OCI-LY3 (cell line): Measurements from ENCODE around the gene CLCF1.

Source experiments
- H2AFZ ChIP-seq: fragments of 200-600, 300-600 bp; shearing (Covaris generic); 2 replicates; pipeline ENCODE4 v1.6.0; 2014; ENCODE audit warnings: antibody characterized with exemption, low read depth, low read length
- H3K27ac ChIP-seq: fragments of 200-600, 300-600 bp; sonication (generic); 2 replicates; pipeline ENCODE4 v1.5.1; 2014; ENCODE audit warnings: mild to moderate bottlenecking, low read length, moderate library complexity, mixed read lengths
- H3K27me3 ChIP-seq: fragments of 200-600, 300-600 bp; sonication (generic); 2 replicates; pipeline ENCODE4 v1.6.1; 2014; ENCODE audit warnings: low read depth, low read length, mixed read lengths
- H3K36me3 ChIP-seq: fragments of 200-600, 300-600 bp; sonication (generic); replicated peaks from 2 replicates; pipeline ENCODE3; 2014; ENCODE audit warnings: low read depth, low read length, mixed read lengths
- H3K4me1 ChIP-seq: fragments of 300-600, 200-600 bp; sonication (generic); 2 replicates; pipeline ENCODE4 v1.6.1; 2014; ENCODE audit warnings: low read length, mixed read lengths
- H3K4me2 ChIP-seq: fragments of 200-600, 300-600 bp; sonication (generic); 2 replicates; pipeline ENCODE4 v1.6.1; 2014; ENCODE audit warnings: low read length, mixed read lengths
- H3K4me3 ChIP-seq: fragments of 300-600, 200-600 bp; sonication (generic); 2 replicates; pipeline ENCODE4 v1.5.1; 2014; ENCODE audit warnings: antibody characterized with exemption, mild to moderate bottlenecking, low read length, moderate library complexity
- H3K79me2 ChIP-seq: fragments of 300-600, 200-600 bp; shearing (Covaris generic); 2 replicates; pipeline ENCODE4 v1.6.1; 2014; ENCODE audit warnings: mild to moderate bottlenecking, low read length, mixed read lengths
- H3K9ac ChIP-seq: fragments of 300-600, 200-600 bp; shearing (Covaris generic); 2 replicates; pipeline ENCODE4 v1.6.0; 2014; ENCODE audit warnings: mild to moderate bottlenecking, low read length, moderate library complexity
- H3K9me3 ChIP-seq: fragments of 200-600, 300-600 bp; shearing (Covaris generic); 2 replicates; pipeline ENCODE4 v1.6.1; 2014; ENCODE audit warnings: low read length, mixed read lengths; ENCODE audit not compliant: insufficient read depth
- H4K20me1 ChIP-seq: fragments of 200-600, 300-600 bp; sonication (generic); 2 replicates; pipeline ENCODE4 v1.6.1; 2016; ENCODE audit warnings: low read length, mixed read lengths; ENCODE audit not compliant: insufficient read depth
- EZH2phosphoT487 ChIP-seq: fragments of 200-600 bp; shearing (Covaris generic); IDR thresholded peaks from 2 replicates; pipeline ENCODE4 v1.6.1; 2018; ENCODE audit warnings: antibody characterized with exemption, mixed run types, low read depth
- TF ChIP-seq, protein P1 (sequence below): fragments of 200-600, 300-600 bp; sonication (generic); IDR thresholded peaks from 2 replicates; pipeline ENCODE4 v1.5.1; 2014; ENCODE audit warnings: antibody characterized with exemption, low read length, low read depth

Gene CLCF1

DNA sequence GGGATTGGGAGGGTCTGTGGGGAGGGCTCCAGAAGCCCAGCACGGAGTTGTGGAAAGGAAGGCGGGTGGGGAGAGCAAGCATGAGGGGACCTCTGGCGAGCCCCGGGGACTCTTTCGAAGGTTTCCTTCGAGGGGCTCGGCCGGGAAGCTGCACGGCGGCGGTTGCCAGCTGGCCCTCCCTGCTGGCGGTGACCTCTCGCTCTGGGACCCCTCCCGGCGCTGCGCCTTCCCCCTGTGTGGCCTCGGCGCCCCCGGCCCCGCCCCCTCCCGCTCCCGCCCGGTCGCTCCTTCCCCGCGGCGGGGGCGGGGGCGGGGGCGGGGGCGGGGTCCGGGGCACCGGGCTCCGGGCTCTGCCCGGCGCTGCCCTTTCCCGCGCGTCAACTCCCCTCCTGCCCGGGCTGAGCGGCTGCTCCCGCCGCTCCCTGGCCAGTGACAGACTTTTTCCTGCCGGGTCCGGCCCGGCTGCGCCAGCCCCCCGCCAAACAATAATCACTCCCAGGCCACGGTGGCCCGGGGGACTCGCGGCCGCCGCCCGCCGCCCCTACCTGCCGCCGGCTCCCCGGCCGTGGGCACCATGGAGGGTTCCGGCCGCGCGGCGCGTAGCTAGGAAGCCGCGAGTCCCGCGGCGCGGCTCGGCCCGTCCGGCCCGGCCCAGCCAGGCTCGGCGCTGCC, 941 bp downstream of the CLCF1 start:
- TF ChIP-seq, protein P1, sequence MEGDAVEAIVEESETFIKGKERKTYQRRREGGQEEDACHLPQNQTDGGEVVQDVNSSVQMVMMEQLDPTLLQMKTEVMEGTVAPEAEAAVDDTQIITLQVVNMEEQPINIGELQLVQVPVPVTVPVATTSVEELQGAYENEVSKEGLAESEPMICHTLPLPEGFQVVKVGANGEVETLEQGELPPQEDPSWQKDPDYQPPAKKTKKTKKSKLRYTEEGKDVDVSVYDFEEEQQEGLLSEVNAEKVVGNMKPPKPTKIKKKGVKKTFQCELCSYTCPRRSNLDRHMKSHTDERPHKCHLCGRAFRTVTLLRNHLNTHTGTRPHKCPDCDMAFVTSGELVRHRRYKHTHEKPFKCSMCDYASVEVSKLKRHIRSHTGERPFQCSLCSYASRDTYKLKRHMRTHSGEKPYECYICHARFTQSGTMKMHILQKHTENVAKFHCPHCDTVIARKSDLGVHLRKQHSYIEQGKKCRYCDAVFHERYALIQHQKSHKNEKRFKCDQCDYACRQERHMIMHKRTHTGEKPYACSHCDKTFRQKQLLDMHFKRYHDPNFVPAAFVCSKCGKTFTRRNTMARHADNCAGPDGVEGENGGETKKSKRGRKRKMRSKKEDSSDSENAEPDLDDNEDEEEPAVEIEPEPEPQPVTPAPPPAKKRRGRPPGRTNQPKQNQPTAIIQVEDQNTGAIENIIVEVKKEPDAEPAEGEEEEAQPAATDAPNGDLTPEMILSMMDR, result no peak
- no peak for TF ChIP-seq EZH2phosphoT487
- Histone ChIP-seq H3K4me3 (peak overlapping the region; percentile 92), H3K36me3 (no peaks in the 10 kb centered on the region), H3K79me2 (peaks cover 32% of the 10 kb centered on the region), H3K27me3 (peaks cover 18% of the 10 kb centered on the region), H3K27ac (no peak overlapping the region; the same call in 1 of the 2 replicates), H3K9me3 (no peaks in the 10 kb centered on the region), H3K4me2 (peak overlapping the region; percentile 99), H3K9ac (peak overlapping the region; percentile 97), H2AFZ (no peak overlapping the region), H4K20me1 (peaks cover 10% of the 10 kb centered on the region; the same call in 1 of the 2 replicates), H3K4me1 (peaks cover 29% of the 10 kb centered on the region)

DNA sequence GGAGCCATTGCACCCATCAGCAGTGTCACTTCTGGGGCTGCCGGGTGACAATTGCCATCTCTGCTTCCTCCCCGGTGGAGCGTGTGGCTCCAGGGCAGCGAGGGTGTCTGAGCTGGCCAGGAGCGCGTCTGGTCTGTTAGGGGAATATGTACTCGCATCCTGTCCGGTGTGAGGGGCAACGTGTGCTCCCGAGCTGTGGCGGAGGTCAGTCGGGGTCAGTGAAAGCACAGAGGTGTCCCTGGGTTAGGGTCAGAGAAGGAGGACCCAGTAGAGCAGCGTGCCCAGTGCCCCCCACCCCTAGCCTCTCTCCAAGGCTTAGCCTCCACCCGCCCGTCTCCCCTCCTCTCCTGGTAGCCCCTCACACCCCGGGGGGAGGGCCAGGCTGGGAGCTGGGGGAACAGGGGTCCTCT, 1.5 kb downstream of the CLCF1 start:
- TF ChIP-seq, protein P1, result no peak
- no peak for TF ChIP-seq EZH2phosphoT487
- Histone ChIP-seq H3K79me2 (peaks cover 32% of the 10 kb centered on the region), H3K36me3 (no peaks in the 10 kb centered on the region), H3K4me2 (peak overlapping the region; percentile 99), H3K4me3 (peak overlapping the region; percentile 92), H3K27me3 (peaks cover 16% of the 10 kb centered on the region), H3K9me3 (no peaks in the 10 kb centered on the region), H3K27ac (no peak overlapping the region), H4K20me1 (peaks cover 10% of the 10 kb centered on the region; the same call in 1 of the 2 replicates), H3K9ac (peak overlapping the region; percentile 97), H3K4me1 (peaks cover 29% of the 10 kb centered on the region), H2AFZ (no peak overlapping the region)

DNA sequence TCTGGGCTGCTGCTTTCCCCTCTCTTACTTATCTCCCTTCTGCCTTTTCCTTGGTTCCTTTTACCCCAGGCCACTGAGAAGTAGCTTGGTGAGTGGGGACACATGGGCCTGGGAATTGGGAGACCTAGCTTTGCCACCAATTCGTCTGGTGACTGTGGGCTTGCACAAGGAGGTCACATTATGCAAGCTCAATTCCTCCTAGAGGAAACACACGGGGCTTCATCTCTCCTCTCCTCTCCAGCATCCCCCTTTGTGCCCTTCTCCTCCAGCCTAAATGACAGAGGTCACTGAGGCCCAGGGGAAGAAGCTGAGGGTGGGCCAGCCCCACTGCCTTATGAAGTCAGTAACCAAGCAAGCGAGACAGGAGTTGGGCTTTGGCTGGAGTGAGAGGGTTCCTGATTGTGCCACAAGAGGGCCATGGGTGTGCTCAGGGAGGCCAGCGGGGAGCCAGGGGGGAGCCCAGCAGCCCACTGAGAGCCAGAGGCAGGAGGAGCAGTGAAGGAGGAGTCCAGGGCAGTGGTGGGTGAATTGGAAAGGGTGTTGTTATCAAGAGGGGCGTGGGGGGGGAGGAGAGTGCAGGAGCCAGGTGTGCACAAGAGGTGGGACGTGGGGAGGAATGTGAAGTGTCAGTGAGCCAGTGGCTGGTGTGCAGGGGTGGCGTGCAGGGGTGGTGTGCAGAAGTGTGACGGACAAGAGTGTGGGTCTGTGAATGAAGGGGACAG, 2.0 kb downstream of the CLCF1 start:
- H3K27ac ChIP-seq, result no peak overlapping the region
- H3K27me3 ChIP-seq, result peaks cover 10% of the 10 kb centered on the region
- no peaks in the 10 kb centered on the region for H3K36me3 ChIP-seq
- peaks cover 29% of the 10 kb centered on the region for H3K4me1 ChIP-seq
- H3K4me3 ChIP-seq, result peak overlapping the region; percentile 92
- H2AFZ ChIP-seq, result no peak overlapping the region
- no peak for TF ChIP-seq EZH2phosphoT487
- TF ChIP-seq, protein P1, result peak; percentile 59
- no peaks in the 10 kb centered on the region for H3K9me3 ChIP-seq
- H3K79me2 ChIP-seq, result peaks cover 32% of the 10 kb centered on the region
- H3K4me2 ChIP-seq, result peak overlapping the region; percentile 99
- H4K20me1 ChIP-seq, result peaks cover 10% of the 10 kb centered on the region; the same call in 1 of the 2 replicates
- H3K9ac ChIP-seq, result peak overlapping the region; percentile 97; the same call in 1 of the 2 replicates

DNA sequence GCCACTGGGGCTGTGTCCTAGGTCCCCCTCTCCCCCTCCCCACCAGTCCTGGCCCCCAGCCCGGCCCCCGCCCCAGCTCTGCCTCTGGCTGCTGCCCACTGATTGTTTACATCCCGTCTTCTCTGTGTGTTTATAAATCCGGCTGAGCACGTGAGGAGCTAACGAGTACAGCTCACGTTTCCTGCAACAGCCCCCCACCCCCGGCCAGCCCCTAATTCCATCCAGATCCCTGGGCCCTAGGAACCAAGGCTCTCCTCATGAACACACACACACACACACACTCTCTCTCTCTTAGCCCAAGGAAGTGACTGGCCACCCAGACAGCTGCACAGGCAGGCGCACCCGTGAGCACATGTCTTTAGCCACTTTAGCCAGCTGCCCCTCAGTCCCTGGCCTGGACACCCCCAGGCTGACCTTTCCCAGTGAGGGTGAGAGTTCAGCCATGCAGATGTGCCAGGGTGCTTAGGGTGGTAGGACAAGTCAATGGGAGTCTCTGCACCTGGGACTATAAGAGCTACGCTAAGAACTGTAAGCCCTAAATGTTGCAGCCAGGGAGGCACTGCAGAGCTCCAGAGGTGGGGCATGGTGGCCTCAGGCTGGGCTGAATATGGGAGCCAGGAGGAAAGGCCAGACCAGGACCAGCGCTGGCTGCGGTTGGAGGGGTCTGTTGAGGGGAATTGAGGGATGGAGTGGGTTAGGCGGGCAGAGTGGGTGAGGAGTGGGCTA, 2.9 kb downstream of the CLCF1 start:
- H3K4me1 ChIP-seq, result peaks cover 27% of the 10 kb centered on the region
- H3K9me3 ChIP-seq, result no peaks in the 10 kb centered on the region
- no peak overlapping the region for H3K9ac ChIP-seq
- H3K79me2 ChIP-seq, result peaks cover 32% of the 10 kb centered on the region
- TF ChIP-seq, protein P1, result no peak
- no peak for TF ChIP-seq EZH2phosphoT487
- H3K36me3 ChIP-seq, result no peaks in the 10 kb centered on the region
- H3K27ac ChIP-seq, result no peak overlapping the region
- peaks cover 2% of the 10 kb centered on the region for H3K27me3 ChIP-seq
- no peak overlapping the region for H3K4me2 ChIP-seq
- peaks cover 10% of the 10 kb centered on the region; the same call in 1 of the 2 replicates for H4K20me1 ChIP-seq
- no peak overlapping the region for H3K4me3 ChIP-seq
- H2AFZ ChIP-seq, result no peak overlapping the region
